ENCODE data around the gene CEACAM6.
"Not testable (repeated sequence)": the region's sequence is repeated elsewhere in the genome, so short reads cannot be mapped to it uniquely, and the experiment has no call there.

The CEACAM6 gene

GRCh38 chr19:41755328-41755913 lies at the start of gene CEACAM6:
CEACAM6 (plus strand) TSS chr19:41755530; CDS start chr19:41755639, 109 bp downstream.
- no peak for DNase-seq

GRCh38 chr19:41706741-41707501 lies 48.4 kb upstream of the CEACAM6 start:
- DNase-seq = peak; percentile 91

DNA sequence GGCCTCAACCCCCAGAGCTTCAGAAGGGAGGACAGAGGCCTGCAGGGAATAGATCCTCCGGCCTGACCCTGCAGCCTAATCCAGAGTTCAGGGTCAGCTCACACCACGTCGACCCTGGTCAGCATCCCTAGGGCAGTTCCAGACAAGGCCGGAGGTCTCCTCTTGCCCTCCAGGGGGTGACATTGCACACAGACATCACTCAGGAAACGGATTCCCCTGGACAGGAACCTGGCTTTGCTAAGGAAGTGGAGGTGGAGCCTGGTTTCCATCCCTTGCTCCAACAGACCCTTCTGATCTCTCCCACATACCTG lies 47.9 kb upstream of the CEACAM6 start:
- peak; percentile 73 for DNase-seq

- no peak for DNase-seq
Measured at GRCh38 chr19:41707871-41708371, 47.4 kb upstream of the CEACAM6 start.

DNA sequence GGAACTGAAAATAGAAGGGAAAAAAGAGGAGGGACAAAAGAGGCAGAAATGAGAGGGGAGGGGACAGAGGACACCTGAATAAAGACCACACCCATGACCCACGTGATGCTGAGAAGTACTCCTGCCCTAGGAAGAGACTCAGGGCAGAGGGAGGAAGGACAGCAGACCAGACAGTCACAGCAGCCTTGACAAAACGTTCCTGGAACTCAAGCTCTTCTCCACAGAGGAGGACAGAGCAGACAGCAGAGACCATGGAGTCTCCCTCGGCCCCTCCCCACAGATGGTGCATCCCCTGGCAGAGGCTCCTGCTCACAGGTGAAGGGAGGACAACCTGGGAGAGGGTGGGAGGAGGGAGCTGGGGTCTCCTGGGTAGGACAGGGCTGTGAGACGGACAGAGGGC lies 46.8 kb upstream of the CEACAM6 start, which contains the start of gene CEACAM5:
TSS of gene CEACAM5 (plus strand) at position 146 of the 400 bp plus-strand sequence. CDS start at position 252, 106 bp downstream.
- DNase-seq = peak; percentile 29

GRCh38 chr19:41709516-41709915 lies 45.8 kb upstream of the CEACAM6 start:
- DNase-seq = not testable (repeated sequence)

DNA sequence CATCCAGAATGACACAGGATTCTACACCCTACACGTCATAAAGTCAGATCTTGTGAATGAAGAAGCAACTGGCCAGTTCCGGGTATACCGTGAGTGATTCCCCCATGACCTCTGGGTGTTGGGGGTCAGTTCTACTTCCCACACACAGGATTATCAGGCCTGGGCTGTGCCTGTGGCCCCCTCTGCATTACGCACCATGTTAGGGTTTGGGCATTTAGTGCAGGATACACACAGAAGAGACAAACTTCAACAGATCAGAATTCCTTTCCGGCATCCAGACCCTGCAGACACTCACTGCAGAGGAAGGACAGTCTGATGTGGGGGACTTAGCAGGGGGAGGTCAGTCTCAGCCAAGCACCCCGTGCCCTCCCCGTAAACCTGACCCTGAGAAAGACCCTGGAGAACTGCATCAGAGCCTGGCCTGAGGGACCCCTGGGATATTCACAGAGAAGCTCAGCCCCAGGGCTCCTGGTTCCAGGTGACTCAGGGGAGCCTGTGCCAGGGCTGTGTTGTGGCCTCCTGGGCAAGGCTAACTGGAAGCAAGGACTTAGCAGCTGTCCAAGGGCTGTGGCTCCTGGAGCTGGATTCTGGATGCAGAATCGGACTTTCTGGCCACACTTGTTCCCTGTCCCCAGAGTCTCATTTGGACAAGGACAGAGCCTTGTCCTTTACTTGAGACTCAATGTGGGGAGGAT lies 45.2 kb upstream of the CEACAM6 start:
- no peak for DNase-seq

- DNase-seq = no peak
Measured at GRCh38 chr19:41711376-41712261, 43.7 kb upstream of the CEACAM6 start.

- DNase-seq = no peak
Measured at GRCh38 chr19:41714598-41714997, 40.7 kb upstream of the CEACAM6 start.

DNA sequence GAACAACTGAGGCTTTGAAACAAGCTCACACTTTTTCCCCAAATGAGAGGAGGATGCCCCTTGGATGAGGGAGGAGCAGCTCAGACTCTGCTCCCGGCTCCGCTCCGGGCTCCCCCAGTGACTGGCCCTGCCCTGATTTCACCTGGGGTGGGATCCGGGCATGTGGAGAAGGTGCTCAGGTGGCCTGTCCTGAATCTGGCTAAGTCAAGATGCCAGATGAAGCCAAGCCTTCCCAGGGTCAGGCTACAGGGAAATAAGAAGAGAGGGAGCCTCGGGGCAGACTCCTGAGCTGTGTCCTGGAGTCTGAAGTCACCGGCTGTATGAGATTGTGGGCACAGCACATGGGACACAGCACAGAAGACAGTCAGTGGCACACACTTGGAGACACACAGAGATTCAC lies 36.6 kb upstream of the CEACAM6 start:
- no peak for DNase-seq

DNA sequence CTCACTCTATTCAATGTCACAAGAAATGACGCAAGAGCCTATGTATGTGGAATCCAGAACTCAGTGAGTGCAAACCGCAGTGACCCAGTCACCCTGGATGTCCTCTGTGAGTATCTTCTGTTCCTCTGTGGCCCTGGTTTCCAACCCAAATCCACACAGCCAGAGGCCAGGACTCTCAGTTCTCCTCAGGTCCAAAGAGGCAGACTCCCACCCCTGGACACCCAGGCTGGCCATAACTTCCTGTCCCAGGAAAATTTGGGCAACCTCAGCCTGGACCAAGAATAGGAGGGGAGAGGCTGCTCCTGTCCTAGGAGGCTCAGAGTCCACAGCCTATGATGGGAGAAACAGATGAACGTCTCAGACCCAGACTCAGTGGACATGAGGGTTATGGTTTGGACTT lies 35.2 kb upstream of the CEACAM6 start:
- DNase-seq = no peak

- DNase-seq = no peak
Measured at GRCh38 chr19:41726493-41726892, 28.8 kb upstream of the CEACAM6 start.

- DNase-seq = no peak
Measured at GRCh38 chr19:41734156-41734555, 21.2 kb upstream of the CEACAM6 start.

DNA sequence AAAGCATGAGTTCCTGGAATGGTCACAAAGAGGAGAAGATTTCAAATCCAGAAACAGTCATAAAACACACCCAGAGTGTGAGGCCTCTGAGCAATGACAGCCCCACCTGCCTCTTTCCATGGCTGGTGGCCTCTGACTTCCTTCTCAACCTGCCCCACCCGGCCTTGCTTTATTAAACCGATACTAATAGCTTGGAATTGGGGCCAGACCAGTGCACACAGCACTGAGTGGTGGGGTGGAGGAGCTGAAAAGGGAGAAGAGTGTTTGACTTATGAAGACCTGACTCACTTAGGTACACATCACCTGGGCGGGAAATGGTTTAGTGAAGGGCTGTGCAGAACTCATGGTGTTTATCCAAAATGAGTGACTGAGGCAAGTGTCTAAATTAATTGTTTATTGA lies 20.7 kb upstream of the CEACAM6 start:
- peak; percentile 97 for DNase-seq

DNA sequence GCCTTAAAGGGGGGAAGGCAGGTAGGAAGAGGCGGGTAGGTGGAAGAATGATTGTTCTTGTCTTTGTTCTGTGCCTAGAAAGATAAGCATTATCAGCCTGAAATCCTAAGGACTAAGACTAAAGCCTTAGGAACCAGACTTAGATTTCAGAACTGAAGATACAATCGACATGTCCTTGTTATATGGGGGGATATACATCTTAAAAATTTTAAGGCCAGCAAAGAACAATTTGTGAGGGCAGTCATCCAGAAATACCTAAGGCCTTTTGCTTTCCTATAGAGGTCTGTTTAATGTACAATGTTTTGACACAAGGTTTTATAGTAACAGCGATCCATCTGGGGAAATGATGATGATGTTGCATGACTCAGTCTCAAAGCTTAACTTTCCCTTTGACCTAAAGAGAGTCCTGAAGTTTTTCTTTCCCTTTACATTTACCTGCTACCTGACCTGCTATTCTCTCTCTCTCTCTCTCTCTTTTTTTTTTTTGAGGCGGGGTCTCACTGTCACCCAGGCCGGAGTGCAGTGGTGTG lies 20.2 kb upstream of the CEACAM6 start:
- DNase-seq = peak; percentile 75

DNA sequence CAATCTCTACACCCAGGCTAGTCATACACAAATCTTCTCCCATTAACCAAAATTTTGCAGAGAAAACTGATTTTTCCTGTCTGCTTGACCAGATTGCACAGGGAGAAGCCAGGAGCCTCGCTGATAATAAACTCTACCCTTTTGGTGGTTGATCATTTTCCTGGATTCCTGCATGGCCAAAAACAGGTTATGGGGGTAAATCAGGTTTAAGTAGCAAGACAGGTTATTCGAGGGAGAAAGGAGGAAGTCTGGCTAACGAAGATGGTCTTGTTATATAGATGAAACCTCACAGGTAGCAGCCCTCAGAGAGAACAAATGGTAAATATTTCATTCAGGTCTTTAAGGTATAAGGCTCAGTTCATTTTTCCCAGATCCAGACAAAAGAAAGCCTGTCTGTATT lies 16.0 kb upstream of the CEACAM6 start:
- no peak for DNase-seq

- no peak for DNase-seq
Measured at GRCh38 chr19:41740415-41741243, 14.7 kb upstream of the CEACAM6 start.

- DNase-seq = no peak
Measured at GRCh38 chr19:41741244-41741554, 14.1 kb upstream of the CEACAM6 start.

GRCh38 chr19:41744850-41745249 lies 10.5 kb upstream of the CEACAM6 start:
- no peak for DNase-seq

- DNase-seq = no peak
Measured at GRCh38 chr19:41745756-41746155, 9.6 kb upstream of the CEACAM6 start.

GRCh38 chr19:41746593-41747227 lies 8.6 kb upstream of the CEACAM6 start:
- peak; percentile 93 for DNase-seq

Data from DMS53 (cell line).